ENCODE measurements around the gene PPIAL4G. TPM values are rescaled to one million over a fixed set of nuclear protein-coding genes. Genes with fewer than 3 reads are reported as not detected.
"Not testable (repeated sequence)": the region's sequence is repeated elsewhere in the genome, so short reads cannot be mapped to it uniquely, and the experiment has no call there.

Gene PPIAL4G
- under 1 TPM; 0.23 to 0.36 TPM for total RNA-seq

DNA sequence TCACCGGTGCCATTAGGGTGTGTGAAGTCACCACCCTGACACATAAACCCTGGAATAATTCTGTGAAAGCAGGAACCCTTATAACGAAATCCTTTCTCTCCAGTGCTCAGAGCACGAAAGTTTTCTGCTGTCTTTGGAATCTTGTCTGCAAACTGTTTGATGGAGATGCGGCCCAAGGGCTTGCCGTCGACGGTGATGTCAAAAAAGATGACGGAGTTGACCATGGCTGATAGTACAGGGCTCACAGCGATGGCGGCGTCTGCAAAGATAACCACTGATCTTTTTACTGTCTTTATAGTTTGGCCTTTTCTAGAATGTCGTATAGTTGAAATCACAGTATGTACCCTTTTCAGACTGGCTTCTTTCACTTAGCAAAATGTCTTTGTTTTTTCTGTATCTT lies at the start of gene PPIAL4G:
Gene PPIAL4G, minus strand, starts transcription at position 274 of the 400 bp plus-strand sequence. Its CDS starts 50 bp downstream, at position 224.
- not testable (repeated sequence) for H3K36me3 Mint-ChIP-seq; DNase-seq (ENCODE audit: low spot score in 2 of 2); H3K9me3 Mint-ChIP-seq; ATAC-seq; H3K27ac Mint-ChIP-seq

DNA sequence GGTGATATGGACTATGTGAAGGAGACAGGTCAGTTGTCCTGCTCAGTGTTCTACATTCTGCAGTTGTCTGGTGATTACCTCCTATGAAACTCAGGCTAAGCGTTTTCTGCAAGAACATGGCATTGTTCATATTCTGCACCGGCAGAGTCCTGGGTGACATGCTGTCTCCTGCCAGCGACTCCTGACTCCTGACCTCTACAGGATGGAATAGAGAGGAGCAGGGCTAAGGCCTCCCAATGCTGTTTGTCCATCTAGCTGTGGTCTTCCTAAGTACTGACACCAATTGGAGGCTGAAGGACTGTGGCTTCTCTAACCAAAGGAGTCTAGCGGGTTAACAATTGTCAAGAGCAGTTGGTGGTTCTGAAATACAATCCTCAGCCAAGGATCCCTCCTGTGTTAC lies 49.1 kb upstream of the PPIAL4G start:
- not testable (repeated sequence) for H3K9me3 Mint-ChIP-seq; DNase-seq (ENCODE audit: low spot score in 2 of 2); H3K36me3 Mint-ChIP-seq; H3K27ac Mint-ChIP-seq; ATAC-seq

DNA sequence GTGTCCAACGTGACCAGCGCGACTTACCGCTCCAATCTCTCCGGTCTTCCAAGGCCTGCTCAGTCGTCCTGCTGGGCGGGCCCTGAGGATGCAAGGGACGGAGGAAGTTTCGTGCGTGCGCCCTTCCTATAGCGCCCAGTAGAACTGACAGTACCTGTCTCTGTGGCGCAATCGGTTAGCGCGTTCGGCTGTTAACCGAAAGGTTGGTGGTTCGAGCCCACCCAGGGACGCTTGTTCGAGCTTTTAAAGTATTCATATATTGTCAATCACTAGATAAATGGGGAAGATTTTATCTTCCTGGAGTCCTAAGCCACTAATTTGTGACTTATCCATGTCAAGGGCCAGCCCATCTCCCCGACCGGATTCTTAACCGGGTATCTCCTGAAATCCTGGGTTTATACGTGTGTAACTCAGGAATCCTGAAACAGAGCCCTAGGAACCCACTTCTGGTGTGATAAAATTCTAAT lies 46.0 kb upstream of the PPIAL4G start:
- ATAC-seq, H3K36me3 Mint-ChIP-seq, H3K9me3 Mint-ChIP-seq: not testable (repeated sequence)
- DNase-seq (ENCODE audit: low spot score in 2 of 2), result peak in 1 of 2 donors; percentile 67
- H3K27ac Mint-ChIP-seq, result peak overlapping the region; percentile 89 to 98

DNA sequence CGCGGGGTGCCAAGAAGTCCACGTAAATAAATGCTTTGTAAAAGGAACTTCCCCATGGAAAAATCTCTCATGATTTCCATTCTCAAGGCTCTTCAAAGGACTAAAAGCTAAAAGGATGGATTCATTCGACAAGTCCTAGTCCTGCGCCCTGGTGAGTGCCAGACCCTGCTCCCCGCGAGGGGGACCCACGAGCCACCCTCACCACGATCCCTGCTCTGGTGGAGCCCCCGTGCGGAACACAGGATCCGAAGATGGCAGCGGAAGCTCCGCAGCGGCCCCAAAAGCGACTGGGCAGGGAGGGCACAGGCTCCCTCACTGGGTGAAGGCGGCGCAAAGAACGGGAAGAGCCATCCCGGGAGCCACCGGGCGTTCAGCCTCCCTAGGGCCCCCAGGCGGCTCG lies 45.5 kb upstream of the PPIAL4G start:
- H3K27ac Mint-ChIP-seq, result peak overlapping the region in 1 of 2 donors; percentile 89
- not testable (repeated sequence) for DNase-seq (ENCODE audit: low spot score in 2 of 2); H3K9me3 Mint-ChIP-seq; H3K36me3 Mint-ChIP-seq; ATAC-seq

DNA sequence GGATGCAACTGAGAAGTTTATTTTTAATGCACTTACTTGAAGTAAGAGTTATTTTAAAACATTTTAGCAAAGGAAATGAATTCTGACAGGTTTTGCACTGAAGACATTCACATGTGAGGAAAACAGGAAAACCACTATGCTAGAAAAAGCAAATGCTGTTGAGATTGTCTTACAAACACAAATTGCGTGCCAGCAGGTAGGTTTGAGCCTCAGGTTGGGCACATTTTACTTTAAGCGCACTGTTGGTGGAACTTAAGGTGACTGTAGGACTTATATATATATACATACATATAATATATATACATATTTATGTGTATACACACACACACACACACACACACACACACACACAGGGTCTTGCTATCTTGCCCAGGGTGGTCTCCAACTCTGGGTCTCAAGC lies 43.5 kb upstream of the PPIAL4G start:
- not testable (repeated sequence) for DNase-seq (ENCODE audit: low spot score in 2 of 2); ATAC-seq; H3K36me3 Mint-ChIP-seq; H3K9me3 Mint-ChIP-seq; H3K27ac Mint-ChIP-seq

DNA sequence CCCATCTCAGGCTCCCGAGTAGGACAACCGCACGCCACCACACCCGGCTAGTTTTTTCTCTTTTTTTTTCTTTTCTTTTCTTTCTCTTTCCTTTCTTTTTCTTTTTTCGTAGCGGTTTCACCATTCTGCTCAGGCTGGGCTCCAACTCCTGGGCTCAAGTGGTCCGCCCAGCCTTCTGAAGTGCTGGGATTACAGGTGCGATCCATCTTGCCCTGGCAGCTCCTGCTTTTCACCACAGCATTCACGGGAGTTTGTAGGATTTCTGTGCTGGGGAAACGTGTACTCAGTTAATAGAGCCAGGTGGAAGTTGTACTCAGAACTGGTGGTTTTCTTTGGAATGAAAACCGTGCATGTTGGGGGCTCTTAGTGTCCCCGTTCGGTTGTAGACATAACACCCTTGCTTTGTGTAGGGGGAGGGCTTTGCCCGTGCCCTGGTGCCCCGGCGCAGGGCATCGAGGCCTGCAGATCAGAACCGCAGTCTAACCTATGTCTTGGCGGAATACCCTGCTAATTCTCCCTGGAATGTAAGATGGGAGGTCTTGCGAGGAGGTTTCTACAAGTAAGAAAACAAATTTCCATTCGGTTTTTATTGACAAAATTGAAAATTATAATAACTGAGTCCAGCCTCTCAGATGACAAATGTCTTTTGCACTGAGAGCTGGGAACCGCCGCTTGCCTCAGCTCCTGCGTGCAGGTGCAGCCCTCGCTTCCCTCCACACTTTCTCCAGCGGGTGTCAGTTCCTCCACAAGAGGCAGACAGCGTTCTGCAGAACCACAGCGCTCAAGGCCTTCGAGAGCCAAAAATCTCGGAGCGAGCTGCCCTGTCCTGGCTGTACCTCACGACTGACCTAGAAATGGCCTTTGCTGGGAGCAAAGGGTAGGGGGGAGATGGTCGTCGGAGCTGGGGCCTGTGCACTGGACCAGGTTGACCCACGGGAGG lies 40.4 kb upstream of the PPIAL4G start:
- DNase-seq (ENCODE audit: low spot score in 2 of 2); H3K9me3 Mint-ChIP-seq; H3K36me3 Mint-ChIP-seq: not testable (repeated sequence)
- ATAC-seq, result peak; percentile 8 to 57
- H3K27ac Mint-ChIP-seq, result peak overlapping the region; percentile 99 to 100

DNA sequence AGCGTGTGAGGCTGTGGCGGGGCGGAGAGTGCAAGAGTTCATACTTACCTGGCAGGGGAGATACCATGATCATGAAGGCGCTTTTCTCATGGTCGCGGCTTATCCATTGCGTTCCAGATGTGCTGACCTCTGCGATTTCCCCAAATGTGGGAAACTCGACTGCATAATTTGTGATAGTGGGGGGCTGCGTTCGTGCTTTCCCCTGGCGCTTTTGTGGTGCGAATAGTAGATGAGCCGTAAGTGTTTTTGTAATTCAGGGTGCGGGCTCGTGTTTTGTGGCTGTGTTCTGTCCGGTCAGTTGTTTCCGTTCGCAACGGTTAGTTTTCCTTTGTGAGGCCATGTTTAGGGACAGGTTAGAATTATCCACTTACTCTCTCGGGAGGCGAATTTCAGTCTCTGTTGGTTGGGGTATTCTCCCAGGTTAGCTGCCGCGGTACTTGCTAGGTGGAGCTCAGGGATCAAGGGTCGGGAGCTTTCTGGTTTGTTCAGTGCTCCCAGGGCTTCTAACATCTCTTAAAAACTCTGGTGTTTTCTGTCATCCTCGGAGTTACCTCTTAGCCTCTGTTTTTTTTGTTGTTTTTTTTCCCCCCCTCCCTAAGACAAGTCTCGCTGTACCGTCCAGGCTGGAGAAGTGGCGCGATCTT lies 39.6 kb upstream of the PPIAL4G start:
- ATAC-seq (peak; percentile 81 to 82), DNase-seq (ENCODE audit: low spot score in 2 of 2) (peak; percentile 91 to 92)
- not testable (repeated sequence) for H3K9me3 Mint-ChIP-seq, H3K36me3 Mint-ChIP-seq
- peak overlapping the region; percentile 99 to 100 for H3K27ac Mint-ChIP-seq

DNA sequence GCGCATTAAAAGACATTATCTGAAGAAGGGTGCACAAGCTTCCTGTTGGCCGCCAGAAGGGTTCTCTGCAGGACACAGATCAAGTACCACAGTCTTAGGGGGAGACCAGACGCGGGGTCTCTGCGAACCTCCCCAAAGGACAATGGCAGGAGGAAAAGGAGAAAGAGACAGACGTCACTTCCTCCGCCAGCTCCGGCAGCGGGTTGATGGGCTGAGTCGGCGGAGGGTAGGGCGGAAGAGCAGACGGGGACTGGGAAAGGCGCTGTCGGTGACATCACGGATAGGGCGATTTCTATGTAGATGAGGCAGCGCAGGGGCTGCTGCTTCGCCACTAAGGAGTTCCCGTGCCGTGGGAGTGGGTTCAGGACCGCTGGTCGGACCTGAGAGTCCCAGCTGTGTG lies 39.0 kb upstream of the PPIAL4G start:
- DNase-seq (ENCODE audit: low spot score in 2 of 2), result peak; percentile 78 to 92
- H3K9me3 Mint-ChIP-seq, H3K36me3 Mint-ChIP-seq: not testable (repeated sequence)
- peak; percentile 27 to 59 for ATAC-seq
- H3K27ac Mint-ChIP-seq, result peak overlapping the region; percentile 99 to 100

DNA sequence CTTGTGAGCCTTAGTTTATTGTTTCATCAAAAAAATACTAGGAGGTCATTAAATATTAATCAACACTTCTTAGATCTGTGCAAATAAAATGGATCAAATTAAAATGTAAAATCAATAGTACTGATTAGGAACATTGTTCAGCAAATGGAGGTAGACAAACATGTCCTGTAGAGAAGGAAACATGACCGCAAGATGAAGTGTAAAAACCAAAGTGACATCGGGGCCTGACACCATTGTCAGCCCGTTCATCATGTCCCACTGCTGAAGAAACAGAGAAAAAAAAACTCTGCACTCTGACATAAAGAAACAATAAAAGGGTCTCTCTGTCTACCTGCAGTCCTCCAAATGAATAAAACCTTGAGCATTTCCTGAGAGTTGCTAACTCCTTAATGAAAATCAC lies 31.2 kb upstream of the PPIAL4G start:
- not testable (repeated sequence) for DNase-seq (ENCODE audit: low spot score in 2 of 2); H3K9me3 Mint-ChIP-seq; H3K36me3 Mint-ChIP-seq; H3K27ac Mint-ChIP-seq; ATAC-seq

DNA sequence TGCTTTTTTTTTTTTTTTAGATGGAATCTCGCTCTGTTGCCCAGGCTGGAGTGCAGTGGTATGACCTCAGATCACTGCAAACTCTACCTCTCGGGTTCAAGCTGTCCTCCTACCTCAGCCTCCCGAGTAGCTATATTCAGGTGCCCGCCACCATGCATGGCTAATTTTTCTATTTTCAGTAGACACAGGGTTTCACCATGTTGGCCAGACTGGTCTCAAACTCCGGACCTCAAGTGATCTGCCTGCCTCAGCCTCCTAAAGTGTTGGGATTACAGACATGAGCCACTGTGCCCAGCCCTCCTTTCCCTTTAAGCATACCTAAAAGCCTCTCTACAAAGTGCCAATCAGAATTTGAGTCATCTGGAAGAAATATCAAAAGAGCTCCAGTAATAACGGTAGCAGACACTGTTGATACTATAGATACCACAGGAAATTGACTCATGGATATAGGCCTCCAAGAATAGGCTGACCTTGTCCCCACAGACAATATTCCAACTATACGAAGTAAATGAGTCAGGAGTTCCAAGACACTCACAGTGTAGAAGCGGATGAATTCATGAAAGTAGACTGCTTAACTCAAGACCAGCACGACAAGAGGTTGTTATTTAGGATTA lies 29.6 kb upstream of the PPIAL4G start:
- peak; percentile 98 to 100 for ATAC-seq
- H3K27ac Mint-ChIP-seq, result peak overlapping the region in 1 of 2 donors; percentile 86
- not testable (repeated sequence) for H3K36me3 Mint-ChIP-seq; H3K9me3 Mint-ChIP-seq; DNase-seq (ENCODE audit: low spot score in 2 of 2)

DNA sequence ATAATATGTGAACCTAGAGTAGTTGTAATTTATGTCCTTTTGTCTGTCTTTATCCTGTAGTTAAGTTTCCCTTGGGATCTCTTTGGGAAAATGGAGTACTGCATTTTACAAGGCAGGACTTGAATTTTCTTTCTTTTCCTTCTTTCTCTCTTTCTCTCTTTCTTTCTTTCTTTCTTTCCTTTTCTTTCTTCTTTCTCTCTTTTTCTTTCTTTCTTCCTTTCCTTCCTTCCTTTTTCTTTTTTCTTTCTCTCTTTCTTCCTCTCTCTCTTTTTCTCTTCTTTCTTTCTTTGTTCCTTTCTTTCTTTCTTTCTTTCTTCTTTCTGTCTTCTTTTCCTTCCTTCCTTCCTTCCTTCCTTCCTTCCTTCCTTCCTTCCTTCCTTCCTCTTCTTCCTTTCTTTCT lies 10.8 kb upstream of the PPIAL4G start:
- H3K9me3 Mint-ChIP-seq, H3K36me3 Mint-ChIP-seq: not testable (repeated sequence)

DNA sequence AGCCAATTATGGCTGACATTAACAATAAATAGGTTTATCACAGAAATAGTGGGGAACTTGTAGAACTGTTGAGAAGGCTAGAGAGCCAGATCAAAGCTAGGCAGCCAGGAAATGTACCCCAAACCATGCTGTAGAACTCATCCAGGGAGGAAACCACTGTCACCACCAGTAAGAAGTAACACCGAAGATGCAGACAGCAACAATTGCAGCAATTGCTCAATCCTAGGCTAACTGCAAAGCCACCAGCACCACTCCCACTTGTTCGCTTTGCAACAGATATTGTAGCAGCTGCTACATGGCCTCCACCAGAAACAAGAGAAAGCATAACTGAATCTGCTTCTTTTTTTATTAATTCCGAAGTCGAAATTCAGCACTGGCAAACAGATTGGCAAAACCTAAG lies 2.0 kb downstream of the PPIAL4G start:
- H3K36me3 Mint-ChIP-seq; H3K27ac Mint-ChIP-seq; DNase-seq (ENCODE audit: low spot score in 2 of 2); H3K9me3 Mint-ChIP-seq; ATAC-seq: not testable (repeated sequence)

More for the DNA sequence above, 10.8 kb upstream of the PPIAL4G start:
- not testable (repeated sequence) for ATAC-seq; DNase-seq (ENCODE audit: low spot score in 2 of 2); H3K27ac Mint-ChIP-seq

DNA sequence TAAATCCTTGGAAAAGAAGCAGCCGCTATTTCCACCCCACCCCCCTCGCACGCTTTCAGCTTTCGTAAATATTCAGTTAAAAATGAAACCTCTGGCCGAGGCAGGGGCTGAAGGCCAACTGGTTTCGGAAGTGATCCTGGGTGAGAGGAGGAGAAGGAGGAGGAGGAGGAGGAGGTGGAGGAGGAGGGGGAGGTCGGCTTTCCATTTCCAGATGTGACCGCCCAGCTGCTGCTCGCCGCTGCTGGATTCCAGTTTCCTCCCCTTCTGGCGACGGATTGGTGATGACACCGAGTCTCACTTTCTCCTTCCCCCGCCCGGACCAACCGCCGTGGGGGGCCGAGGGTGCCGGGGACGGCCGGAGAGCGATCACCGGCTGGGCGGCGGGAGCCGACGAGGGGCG lies 23.4 kb downstream of the PPIAL4G start:
- ATAC-seq; DNase-seq (ENCODE audit: low spot score in 2 of 2); H3K36me3 Mint-ChIP-seq; H3K9me3 Mint-ChIP-seq: not testable (repeated sequence)
- peak overlapping the region in 1 of 2 donors; percentile 87 for H3K27ac Mint-ChIP-seq

DNA sequence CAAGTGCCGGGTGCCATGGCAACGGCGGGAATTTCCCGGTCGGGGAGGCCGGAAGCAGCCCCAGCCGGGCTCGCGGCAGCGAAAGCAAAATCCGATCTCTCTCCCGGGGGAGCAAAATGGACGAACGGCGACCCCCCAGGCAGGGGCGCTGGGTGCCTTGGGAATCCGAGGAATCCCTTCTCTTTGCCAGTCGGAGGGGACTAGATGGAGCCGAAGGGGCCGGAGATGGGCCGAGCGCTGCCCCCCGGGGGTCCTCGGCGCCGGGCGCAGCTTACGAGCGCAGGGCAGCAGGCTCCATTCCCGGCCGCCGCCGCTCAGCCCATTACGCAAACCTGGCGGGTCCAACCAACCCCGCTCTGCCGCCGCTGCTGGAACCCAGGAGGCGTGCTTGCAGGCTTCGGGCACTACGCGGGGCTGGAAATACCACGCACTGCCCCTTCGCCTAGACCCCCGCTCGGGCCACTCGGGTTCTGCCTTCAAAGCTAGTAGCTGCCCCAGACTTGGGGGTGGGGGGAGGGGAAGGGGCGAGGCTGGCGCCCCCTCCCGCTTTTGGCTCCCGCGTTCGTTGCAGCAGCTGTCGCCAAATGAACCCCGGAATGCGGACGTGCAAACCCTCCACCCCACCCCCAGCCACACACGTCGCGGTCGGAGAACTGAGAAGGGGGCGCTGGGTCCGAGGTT lies 24.1 kb downstream of the PPIAL4G start:
- peak overlapping the region; percentile 22 to 87 for H3K27ac Mint-ChIP-seq
- not testable (repeated sequence) for H3K36me3 Mint-ChIP-seq, ATAC-seq, H3K9me3 Mint-ChIP-seq
- peak; percentile 38 to 67 for DNase-seq (ENCODE audit: low spot score in 2 of 2)

DNA sequence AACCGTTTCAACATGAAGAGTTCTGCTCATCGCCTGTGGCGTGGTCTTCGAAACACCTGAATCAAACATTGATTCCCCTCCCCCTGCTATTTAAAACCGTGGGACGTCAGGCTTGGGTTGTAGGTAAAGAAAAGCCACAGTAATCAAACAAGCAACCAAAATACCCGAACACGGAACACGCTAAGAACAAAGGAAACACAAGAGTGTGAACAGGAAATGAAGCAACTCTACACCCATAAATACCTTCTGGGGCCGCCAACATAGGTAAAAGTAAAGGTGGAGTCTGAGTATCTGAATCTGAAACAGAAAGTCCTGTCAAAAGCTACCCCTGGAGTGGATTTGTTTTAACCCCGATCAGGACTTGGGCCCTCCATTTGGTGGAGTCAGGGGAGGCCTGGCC lies 24.7 kb downstream of the PPIAL4G start:
- H3K36me3 Mint-ChIP-seq, H3K9me3 Mint-ChIP-seq, ATAC-seq: not testable (repeated sequence)
- DNase-seq (ENCODE audit: low spot score in 2 of 2), result peak; percentile 29 to 58
- H3K27ac Mint-ChIP-seq, result peak overlapping the region; percentile 87 to 97

DNA sequence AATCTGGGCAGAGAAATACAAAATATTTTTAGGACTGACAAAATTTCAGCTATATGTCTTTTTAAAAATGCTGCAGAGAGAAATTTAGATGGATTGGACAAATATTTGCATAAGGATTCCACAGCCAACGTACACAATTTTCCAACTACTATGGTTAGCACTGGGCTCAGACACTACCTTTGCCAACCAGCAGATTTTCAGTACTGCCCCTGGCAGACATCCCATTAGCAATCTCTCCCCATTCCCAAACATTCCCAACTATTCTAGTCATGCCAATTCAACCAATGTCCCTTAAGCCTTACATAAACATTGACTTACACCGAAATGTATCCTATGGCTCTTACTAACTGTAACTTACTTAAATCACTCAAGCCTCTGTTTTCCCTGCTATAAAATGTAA lies 30.3 kb downstream of the PPIAL4G start:
- H3K27ac Mint-ChIP-seq; DNase-seq (ENCODE audit: low spot score in 2 of 2); H3K36me3 Mint-ChIP-seq; ATAC-seq; H3K9me3 Mint-ChIP-seq: not testable (repeated sequence)
